H9 (cell line): ENCODE results near the gene FOXD4. TPM values are rescaled to one million over a fixed set of nuclear protein-coding genes. Genes with fewer than 3 reads are reported as not detected.
A peak's percentile ranks its signal among the peaks of the same experiment; 100 is the strongest.
"Not testable (repeated sequence)": the region's sequence is repeated elsewhere in the genome, so short reads cannot be mapped to it uniquely, and the experiment has no call there.

Experiments
- DNase-seq: peaks from one replicate; pipeline ENCODE4 v3.0.0-alpha.2; 2017
- H2AFZ ChIP-seq: one replicate; pipeline ENCODE4 v1.6.1; 2013; ENCODE audit warnings: mild to moderate bottlenecking, low read length, control low read depth, moderate library complexity
- H2AK5ac ChIP-seq: 2 replicates; pipeline ENCODE4 v1.6.1; 2013; ENCODE audit warnings: low read length, control low read depth, mixed read lengths; ENCODE audit not compliant: insufficient read length
- H2BK120ac ChIP-seq: one replicate; pipeline ENCODE4 v1.6.1; 2013; ENCODE audit warnings: low read depth, mild to moderate bottlenecking, low read length, control low read depth, inconsistent platforms; ENCODE audit not compliant: poor library complexity, severe bottlenecking
- H2BK12ac ChIP-seq: 2 replicates; pipeline ENCODE4 v1.6.1; 2013; ENCODE audit warnings: low read length, control low read depth, mixed read lengths, low read depth; ENCODE audit not compliant: insufficient read length
- H2BK15ac ChIP-seq: 2 replicates; pipeline ENCODE4 v1.6.1; 2013; ENCODE audit warnings: low read depth, low read length, control low read depth
- H2BK20ac ChIP-seq: one replicate; pipeline ENCODE4 v1.6.1; 2013; ENCODE audit warnings: low read depth, mild to moderate bottlenecking, low read length, control low read depth, inconsistent platforms; ENCODE audit not compliant: poor library complexity, severe bottlenecking
- H2BK5ac ChIP-seq: 2 replicates; pipeline ENCODE4 v1.6.1; 2013; ENCODE audit warnings: low read length, control low read depth, mixed read lengths; ENCODE audit not compliant: insufficient read length
- H3K14ac ChIP-seq: 2 replicates; pipeline ENCODE4 v1.6.1; 2013; ENCODE audit warnings: low read length, control low read depth; ENCODE audit not compliant: insufficient read depth
- H3K18ac ChIP-seq: 2 replicates; pipeline ENCODE4 v1.6.1; 2013; ENCODE audit warnings: low read depth, mild to moderate bottlenecking, mixed read lengths, low read length, control low read depth; ENCODE audit not compliant: insufficient read length
- H3K23ac ChIP-seq: 2 replicates; pipeline ENCODE4 v1.6.1; 2013; ENCODE audit warnings: low read length, control low read depth, mixed read lengths, low read depth; ENCODE audit not compliant: insufficient read length
- H3K23me2 ChIP-seq: 2 replicates; pipeline ENCODE4 v1.6.1; 2013; ENCODE audit warnings: low read depth, mild to moderate bottlenecking, mixed read lengths, low read length, control low read depth; ENCODE audit not compliant: insufficient read length, poor library complexity, severe bottlenecking
- H3K27ac ChIP-seq: 2 replicates; pipeline ENCODE4 v1.5.1; 2013; ENCODE audit warnings: low read length, control low read depth, mixed read lengths, low read depth; ENCODE audit not compliant: insufficient read length
- H3K27me3 ChIP-seq: 2 replicates; pipeline ENCODE4 v1.6.1; 2013; ENCODE audit warnings: low read length, control low read depth, inconsistent platforms; ENCODE audit not compliant: insufficient read depth
- H3K4ac ChIP-seq: 2 replicates; pipeline ENCODE4 v1.6.1; 2013; ENCODE audit warnings: low read depth, mild to moderate bottlenecking, control low read depth, inconsistent platforms, low read length, moderate library complexity
- H3K4me1 ChIP-seq: 2 replicates; pipeline ENCODE4 v1.6.1; 2013; ENCODE audit warnings: low read length, control low read depth, inconsistent platforms; ENCODE audit not compliant: insufficient read depth
- H3K4me2 ChIP-seq: 2 replicates; pipeline ENCODE4 v1.6.1; 2013; ENCODE audit warnings: low read length, control low read depth, mixed read lengths; ENCODE audit not compliant: insufficient read length, insufficient read depth
- H3K56ac ChIP-seq: 2 replicates; pipeline ENCODE4 v1.6.1; 2013; ENCODE audit warnings: low read depth, mild to moderate bottlenecking, mixed read lengths, low read length, control low read depth; ENCODE audit not compliant: insufficient read length
- H3K79me1 ChIP-seq: 2 replicates; pipeline ENCODE4 v1.6.1; 2013; ENCODE audit warnings: low read depth, mild to moderate bottlenecking, moderate library complexity, low read length, control low read depth, inconsistent platforms; ENCODE audit not compliant: insufficient read depth, poor library complexity, severe bottlenecking
- H3K79me2 ChIP-seq: 2 replicates; pipeline ENCODE4 v1.6.1; 2013; ENCODE audit warnings: low read length, control low read depth, inconsistent platforms; ENCODE audit not compliant: insufficient read depth
- H3K9ac ChIP-seq: 2 replicates; pipeline ENCODE4 v1.6.1; 2013; ENCODE audit warnings: low read length, control low read depth, mixed read lengths; ENCODE audit not compliant: insufficient read length; ENCODE audit errors: extremely low read depth
- H3K9me3 ChIP-seq: one replicate; pipeline ENCODE4 v1.6.1; 2013; ENCODE audit warnings: low read depth, low read length, inconsistent platforms; ENCODE audit not compliant: control insufficient read depth
- H3T11ph ChIP-seq: one replicate; pipeline ENCODE4 v1.6.1; 2013; ENCODE audit warnings: mild to moderate bottlenecking, low read length, control low read depth, inconsistent platforms
- H4K20me1 ChIP-seq: one replicate; pipeline ENCODE4 v1.6.1; 2013; ENCODE audit not compliant: control insufficient read depth, insufficient read length, insufficient read depth
- H4K5ac ChIP-seq: 2 replicates; pipeline ENCODE4 v1.6.1; 2013; ENCODE audit warnings: low read depth, mild to moderate bottlenecking, mixed read lengths, low read length, control low read depth; ENCODE audit not compliant: insufficient read length
- H4K8ac ChIP-seq: replicated peaks from 2 replicates; pipeline ENCODE4 v1.6.1; 2013; ENCODE audit warnings: low read length, control low read depth, mixed read lengths, low read depth; ENCODE audit not compliant: insufficient read length
- H4K91ac ChIP-seq: 2 replicates; pipeline ENCODE4 v1.6.1; 2013; ENCODE audit warnings: low read depth, mild to moderate bottlenecking, moderate library complexity, mixed read lengths, low read length, control low read depth; ENCODE audit not compliant: insufficient read length
- H3K27ac Mint-ChIP-seq, 3 experiments: 2 replicates in 2 of 3; 3 replicates in 1 of 3; pipeline ENCODE4 v1.8.0; 2020 to 2021; ENCODE audit warnings: mixed read lengths in 3 of 3, mild to moderate bottlenecking in 1 of 3, moderate library complexity in 1 of 3
- H3K27me3 Mint-ChIP-seq: 2 replicates; pipeline ENCODE4 v1.8.0; 2021; ENCODE audit warnings: low read depth, mild to moderate bottlenecking, moderate library complexity, mixed read lengths
- H3K36me3 Mint-ChIP-seq, 3 experiments: 2 replicates in 2 of 3; 3 replicates in 1 of 3; pipeline ENCODE4 v1.8.0; 2020 to 2021; ENCODE audit warnings: low read depth in 3 of 3, mixed read lengths in 3 of 3; ENCODE audit not compliant: insufficient read depth in 1 of 3
- H3K4me1 Mint-ChIP-seq, 2 experiments: 2 replicates each; pipeline ENCODE4 v1.8.0; 2020; ENCODE audit warnings: mixed read lengths in 2 of 2
- H3K4me3 Mint-ChIP-seq, 2 experiments: 2 replicates in 1 of 2; 3 replicates in 1 of 2; pipeline ENCODE4 v1.8.0; 2020 to 2021; ENCODE audit warnings: mild to moderate bottlenecking in 2 of 2, mixed read lengths in 2 of 2, moderate library complexity in 1 of 2
- H3K9me3 Mint-ChIP-seq, 2 experiments: 2 replicates in 1 of 2; 3 replicates in 1 of 2; pipeline ENCODE4 v1.8.0; 2020; ENCODE audit warnings: mild to moderate bottlenecking in 2 of 2, mixed read lengths in 2 of 2, moderate library complexity in 1 of 2
- WGBS: extraction: QIAGEN DNeasy Blood & Tissue Kit; methylation state at CpG from one replicate; pipeline ENCODE4 v1.1.7; 2013; ENCODE audit warnings: missing lambda C conversion rate, low lambda C conversion rate, mixed read lengths; ENCODE audit not compliant: insufficient read length; ENCODE audit errors: extremely low coverage; 5-methylcytosine and 5-hydroxymethylcytosine counted together
- total RNA-seq: library from RNA; stranded (reverse); gene quantifications from 2 replicates; pipeline ENCODE4 v1.2.1, GENCODE V29; 2021

FOXD4 gene
- total RNA-seq, 1 experiment from 2014 or later = 0.20 TPM

- not testable (repeated sequence) for H3K9me3 ChIP-seq, H2BK120ac ChIP-seq, H2AK5ac ChIP-seq, H3K79me1 ChIP-seq, H4K20me1 ChIP-seq, H2BK20ac ChIP-seq, H2AFZ ChIP-seq, H2BK12ac ChIP-seq, H3K9me3 Mint-ChIP-seq, H3K18ac ChIP-seq, H3K14ac ChIP-seq, H4K91ac ChIP-seq, H3K27ac Mint-ChIP-seq, H3K4me1 Mint-ChIP-seq, H3K4ac ChIP-seq, H3K79me2 ChIP-seq, H3K4me1 ChIP-seq, H2BK15ac ChIP-seq, H3K23me2 ChIP-seq, H3K23ac ChIP-seq, H4K5ac ChIP-seq, H3K9ac ChIP-seq, H3T11ph ChIP-seq, H3K36me3 Mint-ChIP-seq, H2BK5ac ChIP-seq, H4K8ac ChIP-seq, H3K56ac ChIP-seq, H3K27me3 ChIP-seq, H3K27ac ChIP-seq
- DNase-seq = peak; percentile 36
- H3K4me3 Mint-ChIP-seq = peak overlapping the region; percentile 62 to 81
- peak overlapping the region; percentile 46 for H3K4me2 ChIP-seq
- WGBS = no CpG with 5 or more reads among the region's 109 CpGs
- H3K27me3 Mint-ChIP-seq = peaks cover 43% of the 10 kb centered on the region
Measured at GRCh38 chr9:73076-73899, 44.9 kb downstream of the FOXD4 start.

Other genes starting within 250 kb of the FOXD4 start
- 8.7 and 9.2 TPM in 2 replicates for gene WASHC1, start 89.0 kb downstream of the FOXD4 start, total RNA-seq
- 31.1 and 31.9 TPM in 2 replicates for gene ZNG1A, start 60.6 kb upstream of the FOXD4 start, total RNA-seq
- 1.4 and 2.3 TPM in 2 replicates for gene DOCK8, start 96.4 kb upstream of the FOXD4 start, total RNA-seq